Endodermal cell (in vitro differentiated cells): ENCODE data around the gene KCNN1. TPM values are rescaled to one million over a fixed set of nuclear protein-coding genes. Genes with fewer than 3 reads are reported as not detected.

ENCODE experiments used
- DNase-seq: peaks from one replicate; pipeline ENCODE4 v3.0.0-alpha.2; 2017
- H3K27ac ChIP-seq: 2 replicates; pipeline ENCODE4 v1.5.1; 2013; ENCODE audit warnings: mild to moderate bottlenecking, low read depth, low read length, moderate library complexity
- H3K27me3 ChIP-seq: 2 replicates; pipeline ENCODE4 v1.6.1; 2013; ENCODE audit warnings: mild to moderate bottlenecking, low read length, moderate library complexity; ENCODE audit not compliant: insufficient read depth, control insufficient read depth, poor library complexity, severe bottlenecking
- H3K36me3 ChIP-seq: 2 replicates; pipeline ENCODE4 v1.7.0; 2013; ENCODE audit warnings: mild to moderate bottlenecking, low read length, moderate library complexity; ENCODE audit not compliant: control insufficient read depth, insufficient read depth
- H3K4me1 ChIP-seq: one replicate; pipeline ENCODE4 v1.7.0; 2013; ENCODE audit warnings: low read length; ENCODE audit not compliant: control insufficient read depth, insufficient read depth
- H3K4me3 ChIP-seq: 2 replicates; pipeline ENCODE4 v1.5.1; 2013; ENCODE audit warnings: mild to moderate bottlenecking, low read length, moderate library complexity
- H3K9ac ChIP-seq: 2 replicates; pipeline ENCODE4 v1.6.1; 2013; ENCODE audit warnings: mild to moderate bottlenecking, low read length, moderate library complexity; ENCODE audit not compliant: poor library complexity, severe bottlenecking; ENCODE audit errors: extremely low read depth
- H3K9me3 ChIP-seq: 2 replicates; pipeline ENCODE4 v1.6.1; 2013; ENCODE audit warnings: mild to moderate bottlenecking, low read length, moderate library complexity; ENCODE audit not compliant: control insufficient read depth
- H3K27ac Mint-ChIP-seq: 2 replicates; pipeline ENCODE4 v1.8.0; 2020; ENCODE audit warnings: mixed read lengths
- H3K27me3 Mint-ChIP-seq: 2 replicates; pipeline ENCODE4 v1.8.0; 2021; ENCODE audit warnings: mild to moderate bottlenecking, mixed read lengths; ENCODE audit not compliant: insufficient read depth
- H3K36me3 Mint-ChIP-seq: 2 replicates; pipeline ENCODE4 v1.8.0; 2020; ENCODE audit warnings: low read depth, mixed read lengths
- H3K4me1 Mint-ChIP-seq: 2 replicates; pipeline ENCODE4 v1.8.0; 2020; ENCODE audit warnings: mixed read lengths
- H3K4me3 Mint-ChIP-seq: 2 replicates; pipeline ENCODE4 v1.8.0; 2020; ENCODE audit warnings: mild to moderate bottlenecking, moderate library complexity, mixed read lengths
- H3K9me3 Mint-ChIP-seq: 2 replicates; pipeline ENCODE4 v1.8.0; 2020; ENCODE audit warnings: mild to moderate bottlenecking, mixed read lengths
- CTCF ChIP-seq: fragments of 200-600 bp; sonication (generic); conservative IDR thresholded peaks from 2 replicates; pipeline ENCODE4 v1.5.0; 2021; ENCODE audit warnings: antibody characterized with exemption, mild to moderate bottlenecking
- WGBS, 2 experiments: methylation state at CpG; one replicate each; pipeline versions ENCODE4 v1.1.5 to v1.1.7; 2013; ENCODE audit warnings: missing lambda C conversion rate in 2 of 2, mixed read lengths in 1 of 2; ENCODE audit not compliant: insufficient coverage in 1 of 2, insufficient read length in 1 of 2; 5-methylcytosine and 5-hydroxymethylcytosine counted together
- total RNA-seq, 2 donors: library from RNA; stranded (reverse); fragmentation: NEBNext Ultra II Directional in 1 of 2; extraction: Animal tissue kit (Norgen Biotek cat#: 25700) in 1 of 2; gene quantifications; 2 replicates in 1 of 2; 3 replicates in 1 of 2; pipeline ENCODE4 v1.2.1, GENCODE V29; 2021

The KCNN1 gene
- total RNA-seq, 2 donors from 2014 or later, result 5.8 to 8.2 TPM

- Histone ChIP-seq H3K27me3 (no peaks in the 10 kb centered on the region), H3K27ac (no peak overlapping the region), H3K4me3 (no peak overlapping the region), H3K4me1 (no peaks in the 10 kb centered on the region), H3K9me3 (no peaks in the 10 kb centered on the region), H3K9ac (no peak overlapping the region), H3K36me3 (peaks cover 5% of the 10 kb centered on the region)
- no peaks in the 10 kb centered on the region for H3K27me3 Mint-ChIP-seq
- no peak overlapping the region for H3K4me3 Mint-ChIP-seq
- peaks cover 2% of the 10 kb centered on the region for H3K36me3 Mint-ChIP-seq
- TF ChIP-seq CTCF, result no peak
- 92 to 100% methylated on average over 3 to 8 of the region's 8 CpGs for WGBS, 2 experiments
- H3K4me1 Mint-ChIP-seq, result no peaks in the 10 kb centered on the region
- no peak overlapping the region for H3K27ac Mint-ChIP-seq
- H3K9me3 Mint-ChIP-seq, result no peaks in the 10 kb centered on the region
- no peak for DNase-seq
These were observed 8.1 kb downstream of the KCNN1 start for GRCh38 chr19:17975032-17975431.

GRCh38 chr19:17977021-17977420 is 10.1 kb downstream of the KCNN1 start:
- no peak for DNase-seq
- H3K27ac Mint-ChIP-seq, result no peak overlapping the region
- 96 to 97% methylated on average over 3 to 4 of the region's 4 CpGs for WGBS, 2 experiments
- Histone ChIP-seq H3K4me3 (no peak overlapping the region), H3K4me1 (no peaks in the 10 kb centered on the region), H3K36me3 (peaks cover 5% of the 10 kb centered on the region), H3K9me3 (no peaks in the 10 kb centered on the region), H3K27ac (no peak overlapping the region), H3K27me3 (no peaks in the 10 kb centered on the region), H3K9ac (no peak overlapping the region)
- TF ChIP-seq CTCF, result no peak
- no peaks in the 10 kb centered on the region for H3K4me1 Mint-ChIP-seq
- H3K4me3 Mint-ChIP-seq, result no peak overlapping the region
- H3K9me3 Mint-ChIP-seq, result no peaks in the 10 kb centered on the region
- no peaks in the 10 kb centered on the region for H3K27me3 Mint-ChIP-seq
- peaks cover 2% of the 10 kb centered on the region for H3K36me3 Mint-ChIP-seq

GRCh38 chr19:17977488-17977887 is 10.6 kb downstream of the KCNN1 start:
- no peaks in the 10 kb centered on the region for H3K4me1 ChIP-seq
- DNase-seq, result no peak
- H3K36me3 Mint-ChIP-seq, result peaks cover 2% of the 10 kb centered on the region
- H3K4me3 Mint-ChIP-seq, result no peak overlapping the region
- no peaks in the 10 kb centered on the region for H3K27me3 ChIP-seq
- H3K9me3 ChIP-seq, result no peaks in the 10 kb centered on the region
- no peak overlapping the region for H3K27ac Mint-ChIP-seq
- peaks cover 5% of the 10 kb centered on the region for H3K36me3 ChIP-seq
- H3K27me3 Mint-ChIP-seq, result no peaks in the 10 kb centered on the region
- no peak for TF ChIP-seq CTCF
- H3K9ac ChIP-seq, result no peak overlapping the region
- WGBS, 2 experiments, result 92 to 93% methylated on average over 5 to 7 of the region's 7 CpGs
- H3K9me3 Mint-ChIP-seq, result no peaks in the 10 kb centered on the region
- H3K4me1 Mint-ChIP-seq, result no peaks in the 10 kb centered on the region
- H3K27ac ChIP-seq, result no peak overlapping the region
- no peak overlapping the region for H3K4me3 ChIP-seq
